Measurements from ENCODE around the gene GRID1. TPM values are rescaled to one million over a fixed set of nuclear protein-coding genes. Genes with fewer than 3 reads are reported as not detected.
"Not testable (repeated sequence)": the region's sequence is repeated elsewhere in the genome, so short reads cannot be mapped to it uniquely, and the experiment has no call there.

Gene GRID1
- polyA plus RNA-seq, 12 donors, result 3.0 to 7.0 (median 4.9) TPM; not detected in 2

DNA sequence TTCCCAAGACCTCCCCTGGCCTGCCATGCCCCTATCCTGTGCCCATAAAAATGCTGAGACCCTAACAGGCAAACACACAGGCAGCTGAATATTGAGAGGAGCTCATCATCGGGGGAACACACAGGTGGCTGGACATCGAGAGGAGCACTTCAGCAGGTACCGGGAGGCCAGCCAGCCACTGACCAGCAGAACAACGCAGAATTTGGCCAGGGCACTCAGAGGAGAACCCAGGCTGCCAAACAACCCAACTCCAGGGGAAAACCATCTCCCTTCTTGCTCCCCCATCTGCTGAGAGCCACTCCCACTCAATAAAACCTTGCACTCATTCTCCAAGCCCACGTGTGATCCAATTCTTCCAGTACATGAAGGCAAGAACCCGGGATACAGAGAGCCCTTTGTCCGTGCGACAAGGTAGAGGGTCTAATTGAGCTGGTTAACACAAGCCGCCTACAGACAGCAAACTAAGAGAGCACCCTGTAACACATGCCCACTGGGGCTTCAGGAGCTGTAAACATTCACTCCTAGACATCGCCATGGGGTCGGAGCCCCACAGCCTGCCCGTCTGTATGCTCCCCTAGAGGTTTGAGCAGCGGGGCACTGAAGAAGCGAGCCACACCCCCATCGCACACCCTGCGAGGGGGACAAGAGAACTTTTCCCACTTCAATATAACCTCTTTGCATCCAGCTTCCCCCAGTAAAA lies 258.8 kb downstream of the GRID1 start:
- DNase-seq, result not testable (repeated sequence)

DNA sequence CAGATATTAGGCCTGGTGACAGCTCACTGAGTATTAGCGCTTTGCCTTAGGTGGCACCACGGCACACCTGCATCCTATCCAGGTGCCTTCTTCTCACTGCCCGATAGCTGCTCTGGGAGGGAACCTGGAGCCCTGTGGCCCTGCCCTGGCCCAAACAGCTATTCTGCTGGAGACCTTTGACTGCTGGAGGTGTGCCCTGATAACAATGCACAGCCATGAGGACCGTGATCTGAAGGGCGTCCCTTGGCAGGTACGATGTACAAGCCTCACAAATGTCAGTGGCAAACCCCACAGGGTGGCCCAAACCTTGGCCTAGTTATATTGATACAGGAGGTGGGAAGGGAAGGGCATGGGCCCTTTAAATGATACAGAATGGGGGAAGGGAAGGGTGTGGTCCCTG lies 259.5 kb downstream of the GRID1 start:
- DNase-seq, result no peak

DNA sequence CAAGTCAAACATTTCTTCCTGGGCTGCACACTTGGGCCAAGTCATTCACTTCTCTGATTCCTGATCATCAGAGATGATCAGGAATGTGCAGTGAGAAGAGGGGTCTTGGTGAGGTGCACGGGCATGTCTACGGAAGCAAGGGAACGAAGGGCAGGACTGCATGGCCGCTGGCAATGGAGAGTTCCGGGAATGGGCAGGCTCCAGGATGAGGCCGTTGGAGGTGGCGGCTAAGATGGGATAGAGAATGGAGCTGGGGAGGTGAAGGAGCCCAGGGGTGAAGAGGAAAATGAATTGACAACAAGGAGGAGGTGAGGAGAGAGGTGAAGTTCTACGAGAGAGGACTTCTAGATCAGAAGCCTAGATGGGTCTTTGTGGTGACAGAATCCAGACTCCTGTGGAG lies 260.0 kb downstream of the GRID1 start:
- no peak for DNase-seq

DNA sequence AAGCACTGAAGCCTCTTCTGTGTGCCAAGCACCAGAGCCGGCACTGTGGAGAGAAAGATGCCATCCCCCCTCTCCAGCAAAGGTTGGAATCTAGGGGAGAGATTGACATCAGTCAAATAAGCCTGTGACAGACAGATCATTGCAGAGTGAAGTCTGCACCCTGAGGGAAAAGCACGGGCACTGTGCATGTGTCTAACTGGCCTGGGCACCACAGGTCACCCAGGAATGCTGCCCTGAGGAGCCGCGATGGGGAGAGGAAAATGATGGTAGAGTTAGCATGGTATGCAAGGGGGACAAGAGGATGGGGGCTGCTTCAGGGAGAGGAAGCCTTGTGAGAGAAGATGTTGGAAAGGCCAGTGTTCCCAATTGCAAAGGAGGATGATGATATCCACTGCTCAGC lies 261.0 kb downstream of the GRID1 start:
- no peak for DNase-seq

DNA sequence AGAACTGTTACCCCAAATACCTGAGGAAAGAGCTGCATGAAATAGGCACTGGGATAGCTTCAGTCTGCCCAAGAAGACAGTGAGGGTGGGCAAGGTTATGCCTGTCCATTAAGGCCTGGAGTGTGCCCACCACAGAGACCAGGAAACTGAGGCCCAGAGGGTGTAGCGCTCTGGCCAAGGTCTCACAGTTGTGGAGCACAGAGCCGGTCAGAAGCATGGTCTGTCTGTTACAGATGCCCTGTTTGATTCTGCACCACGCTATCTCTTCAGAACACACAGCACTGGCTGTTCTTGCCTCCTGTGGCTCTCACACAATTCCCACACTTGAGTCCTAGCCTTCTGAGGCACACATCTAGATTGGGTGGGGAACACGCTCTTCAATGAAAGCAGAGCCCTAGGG lies 261.4 kb downstream of the GRID1 start:
- DNase-seq, result no peak

DNA sequence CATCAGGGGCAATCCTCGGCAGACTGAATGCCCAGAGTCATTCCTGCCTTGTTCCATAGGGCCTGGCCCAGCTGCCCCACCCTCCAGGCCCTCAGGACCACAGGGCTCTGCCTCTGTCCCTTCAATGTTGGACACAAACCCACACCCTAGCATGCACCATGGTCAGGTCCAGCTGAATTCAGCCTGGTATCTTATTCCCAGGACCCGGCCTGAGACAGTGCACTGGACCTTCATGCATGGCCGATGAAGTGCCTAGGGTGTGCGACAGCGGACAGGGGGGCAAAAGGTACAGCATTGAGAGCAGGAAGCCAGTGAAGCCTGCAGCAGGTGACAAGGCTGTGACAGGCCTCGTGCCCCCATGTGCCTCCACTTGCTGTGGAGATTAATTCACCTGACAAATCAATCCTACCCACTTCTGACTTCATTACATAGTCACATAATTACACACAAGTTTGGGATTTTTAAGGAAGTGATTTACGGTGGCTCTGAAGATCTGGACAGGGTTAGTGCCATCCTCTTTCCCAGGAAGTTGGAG lies 261.9 kb downstream of the GRID1 start:
- DNase-seq, result no peak

DNA sequence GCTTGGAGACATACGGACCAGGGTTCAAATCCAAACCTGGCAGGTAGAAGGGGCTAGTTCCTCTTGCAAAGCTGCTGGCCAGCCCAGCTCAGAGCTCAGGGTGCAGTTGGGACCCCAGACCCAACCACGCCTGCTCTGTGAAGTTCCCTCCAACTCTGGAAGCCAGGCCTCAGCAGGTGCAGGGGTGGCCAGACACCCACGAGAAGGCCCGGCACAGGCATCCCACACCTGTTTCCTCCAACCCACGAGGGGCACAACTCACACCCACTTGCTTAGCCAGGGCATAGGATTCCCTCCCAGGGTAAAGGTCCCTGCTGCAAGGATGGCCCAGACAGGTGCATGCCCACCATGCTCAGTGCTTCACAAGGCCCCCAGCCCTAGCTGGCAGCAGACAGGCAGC lies 262.4 kb downstream of the GRID1 start:
- no peak for DNase-seq

DNA sequence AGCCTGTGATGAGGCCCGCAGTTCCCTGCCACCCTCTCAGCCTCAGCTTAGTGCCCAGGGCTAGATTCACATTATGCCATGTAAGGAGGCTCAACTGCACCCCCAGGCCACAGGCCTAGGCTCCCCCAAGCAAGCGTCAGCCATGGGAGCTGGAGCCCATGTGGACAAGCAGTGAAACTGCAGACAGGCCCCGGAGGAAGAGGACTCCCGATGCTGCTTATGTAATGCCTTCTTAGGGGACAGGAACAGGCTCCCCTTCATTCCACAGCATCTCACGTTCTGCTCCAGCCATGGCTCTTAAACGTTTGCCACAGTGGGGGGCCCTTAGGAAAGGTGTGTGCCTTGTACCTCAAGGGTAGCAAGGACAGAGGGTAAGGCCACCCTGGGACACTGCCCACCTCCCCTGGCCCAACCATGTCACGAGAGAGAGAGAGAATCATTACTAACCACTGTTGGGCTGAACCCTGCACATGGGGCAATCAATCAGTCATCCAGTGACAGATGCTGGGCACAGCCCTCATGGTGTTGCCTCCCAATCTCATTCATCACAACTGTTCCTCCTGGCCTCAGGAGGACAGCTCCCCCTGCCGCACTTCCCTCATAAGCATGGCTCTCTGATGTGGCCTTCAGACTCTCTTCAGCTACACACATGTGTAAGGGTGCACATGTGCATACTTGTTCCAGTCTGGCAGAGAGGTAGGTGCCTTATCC lies 263.0 kb downstream of the GRID1 start:
- DNase-seq, result no peak

DNA sequence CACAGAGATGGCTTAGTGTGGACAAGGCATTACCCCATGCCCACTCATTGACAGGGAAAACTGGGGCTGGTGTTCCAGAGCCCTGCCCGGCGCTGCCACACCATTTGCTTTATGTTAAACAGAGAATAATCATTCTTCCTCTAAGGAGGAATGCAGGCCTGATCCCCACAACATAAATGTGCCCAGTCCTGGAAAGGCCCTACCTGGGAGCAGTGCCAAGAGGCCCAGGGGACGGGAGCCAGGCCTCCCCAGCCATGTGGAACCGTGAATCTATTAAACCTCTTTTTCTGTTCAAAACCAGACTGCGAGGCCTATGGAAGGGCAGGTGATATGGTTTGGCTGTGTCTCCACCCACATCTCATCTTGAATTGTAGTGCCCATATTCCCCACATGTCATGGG lies 264.1 kb downstream of the GRID1 start:
- DNase-seq, result no peak

DNA sequence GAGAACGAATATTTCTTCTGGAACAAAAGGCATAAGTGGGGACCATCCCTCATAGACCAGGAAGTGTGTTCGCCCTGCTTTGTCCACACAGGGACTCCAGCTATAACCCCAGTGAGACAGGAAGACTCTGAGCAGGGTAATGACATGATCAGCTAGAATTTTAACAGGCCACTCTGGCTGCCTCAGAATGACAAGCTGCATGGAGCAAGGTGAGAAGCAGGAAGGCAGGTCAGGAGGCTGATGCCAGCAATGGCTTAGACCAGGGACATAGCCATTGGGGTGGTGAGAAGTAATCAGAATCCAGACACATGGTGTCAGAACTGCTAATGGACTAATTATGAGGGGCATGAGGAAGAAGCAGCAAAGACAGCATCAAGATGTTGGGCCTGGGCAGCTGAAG lies 264.6 kb downstream of the GRID1 start:
- no peak for DNase-seq

DNA sequence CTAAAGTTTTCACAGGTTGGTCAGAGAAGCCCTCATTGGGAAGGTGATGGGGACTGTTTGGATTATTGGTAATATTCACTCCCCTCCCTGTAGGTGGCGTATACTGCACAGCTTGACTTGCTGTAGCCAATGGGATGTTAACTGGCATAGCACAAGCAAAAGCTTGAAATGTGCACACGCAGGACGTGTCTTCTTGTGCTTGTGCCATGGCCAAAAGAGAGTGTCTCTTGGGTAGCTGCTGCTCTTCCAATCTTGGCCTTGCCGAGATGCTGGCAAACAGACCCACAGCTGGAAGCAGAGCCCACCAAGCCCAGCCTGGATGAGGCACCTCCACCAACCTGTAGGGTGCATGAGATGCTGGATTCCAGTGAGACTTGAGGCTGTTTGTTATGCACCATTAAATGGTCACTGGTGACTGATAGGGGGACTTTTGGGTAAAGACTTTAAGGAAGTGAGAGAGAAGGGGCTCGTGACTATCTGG lies 266.0 kb downstream of the GRID1 start:
- DNase-seq, result no peak

DNA sequence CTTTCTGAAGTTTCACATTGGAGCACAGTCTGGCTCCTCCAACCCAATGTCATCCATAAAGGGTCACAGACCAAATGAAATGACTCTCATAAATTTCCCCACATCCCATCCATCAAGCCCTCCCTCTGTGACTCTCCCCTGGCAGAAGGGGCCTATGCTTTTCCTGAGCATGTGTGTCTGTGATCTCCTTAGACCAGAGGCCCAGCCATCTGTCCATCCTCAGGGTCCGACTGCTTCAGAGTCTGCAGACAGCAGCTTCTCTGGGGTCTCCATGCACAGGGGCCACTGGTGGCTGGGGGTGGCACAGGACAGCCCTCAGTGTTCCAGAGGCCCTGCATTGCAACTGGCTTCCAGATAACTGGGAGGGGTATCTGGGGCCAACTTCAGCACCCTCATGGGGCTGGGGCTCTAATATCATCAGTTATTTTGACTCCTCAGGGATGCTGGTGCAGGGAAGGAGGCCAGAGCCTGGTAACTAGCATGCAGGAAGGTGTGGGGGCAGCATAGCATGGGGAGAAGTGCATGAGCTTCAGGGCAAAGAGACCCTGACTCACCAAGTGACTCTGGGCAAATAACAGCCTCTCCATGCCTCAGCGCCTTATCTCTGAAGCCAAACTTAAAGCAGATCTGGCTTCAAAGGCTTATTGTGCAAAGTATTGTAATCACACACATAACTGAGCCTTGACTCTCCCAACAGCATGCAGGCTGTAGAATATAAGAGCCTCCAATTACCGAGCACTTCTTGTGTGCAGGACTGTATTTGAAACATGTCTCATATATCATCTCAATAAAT lies 266.9 kb downstream of the GRID1 start:
- no peak for DNase-seq

DNA sequence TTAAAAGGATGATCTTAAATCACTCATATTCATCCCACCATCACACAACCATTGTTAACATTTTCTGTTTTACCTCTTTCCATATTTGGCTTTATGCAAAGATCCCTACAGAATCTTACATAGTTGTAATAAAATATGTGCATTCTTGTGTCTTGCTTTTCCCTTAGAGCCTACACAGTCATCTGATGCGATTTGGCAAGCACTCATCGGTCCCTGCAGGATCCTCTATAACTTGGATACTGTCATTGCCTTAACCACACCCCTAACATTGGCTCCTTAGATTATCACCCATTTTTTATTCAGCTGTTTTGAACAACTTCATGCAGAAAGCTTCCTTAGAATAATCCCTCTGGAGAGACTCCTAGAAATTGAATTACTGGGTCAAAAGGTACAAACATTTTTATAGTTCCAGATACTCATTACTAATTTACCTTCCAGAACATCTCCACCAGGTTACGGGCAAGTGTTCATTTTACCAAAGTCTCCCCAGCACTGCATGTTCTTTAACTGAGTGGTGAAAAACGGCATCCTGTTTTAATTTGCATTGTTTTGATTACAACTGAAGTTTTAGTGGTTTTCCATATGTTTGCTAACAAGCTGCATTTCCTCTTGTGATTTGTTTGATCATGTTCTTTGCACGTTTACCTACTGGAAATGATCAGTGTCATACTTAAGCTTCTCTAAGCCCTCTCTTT lies 268.3 kb downstream of the GRID1 start:
- DNase-seq, result no peak

DNA sequence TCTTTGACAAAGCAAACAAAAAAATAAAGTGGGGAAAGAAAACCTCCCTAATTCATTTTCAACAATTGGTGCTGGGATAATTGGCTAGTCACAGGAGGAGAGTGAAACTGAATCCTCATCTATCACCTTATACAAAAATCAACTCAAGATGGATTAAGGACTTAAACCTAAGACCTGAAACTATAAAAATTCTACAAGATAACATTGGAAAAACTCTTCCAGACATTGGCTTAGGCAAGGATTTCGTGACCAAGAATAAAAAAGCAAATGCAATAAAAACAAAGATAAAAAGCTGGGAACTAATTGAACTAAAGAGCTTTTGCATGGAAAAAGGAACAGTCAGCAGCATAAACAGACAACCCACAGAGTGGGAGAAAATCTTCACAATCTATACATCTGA lies 271.5 kb downstream of the GRID1 start:
- not testable (repeated sequence) for DNase-seq

DNA sequence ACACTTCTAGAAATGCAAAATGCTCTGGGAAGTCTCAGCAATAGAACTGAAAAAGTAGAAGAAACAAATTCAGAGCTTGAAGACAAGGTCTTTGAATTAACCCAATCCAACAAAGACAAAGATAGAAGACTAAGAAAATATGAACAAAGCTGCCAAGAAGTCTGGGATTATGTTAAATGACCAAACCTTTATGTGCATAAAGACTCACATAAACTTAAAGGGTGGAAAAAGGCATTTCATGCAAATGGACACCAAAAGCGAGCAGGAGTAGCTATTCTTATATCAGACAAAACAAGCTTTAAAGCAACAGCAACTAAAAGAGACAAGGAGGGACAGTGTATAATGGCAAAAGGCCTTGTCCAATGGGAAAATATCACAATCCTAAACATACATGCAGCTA lies 274.3 kb downstream of the GRID1 start:
- DNase-seq, result not testable (repeated sequence)

DNA sequence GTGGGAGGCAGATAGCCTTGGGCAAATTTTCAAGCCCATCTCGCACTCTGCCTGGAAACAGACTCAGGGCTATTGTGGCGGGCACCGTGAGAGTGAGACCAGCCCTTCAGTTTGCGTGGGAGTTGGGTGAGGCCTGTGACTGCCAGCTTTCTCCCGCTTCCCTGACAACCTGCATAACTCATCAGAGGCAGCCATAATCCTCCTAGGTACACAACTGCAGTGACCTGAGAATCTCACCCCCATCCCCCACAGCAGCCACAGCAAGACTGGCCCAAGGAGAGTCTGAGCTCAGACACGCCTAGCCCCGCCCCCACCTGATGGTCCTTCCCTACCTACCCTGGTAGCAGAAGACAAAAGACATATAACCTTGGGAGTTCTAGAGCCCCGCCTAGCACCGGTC lies 275.4 kb downstream of the GRID1 start:
- no peak for DNase-seq

DNA sequence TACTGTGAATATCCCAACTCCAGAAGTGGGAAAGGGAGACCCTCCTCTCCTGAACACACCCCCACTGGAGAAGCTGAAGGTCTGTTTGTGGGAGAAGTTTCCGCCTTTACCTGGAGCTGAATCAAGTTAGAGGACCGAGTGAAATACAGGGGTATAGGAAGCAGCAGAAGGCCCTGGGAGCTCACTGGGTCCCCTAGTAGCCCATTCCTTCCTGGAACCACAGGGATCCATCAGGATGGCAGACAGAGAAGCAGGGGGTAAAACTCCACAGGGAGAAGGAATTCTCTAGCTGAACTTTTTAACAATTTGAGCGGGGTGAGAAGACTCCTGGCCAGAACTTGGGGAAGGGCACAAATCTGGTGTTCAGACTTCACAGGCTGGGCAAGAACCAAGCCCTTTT lies 275.8 kb downstream of the GRID1 start:
- DNase-seq, result no peak

DNA sequence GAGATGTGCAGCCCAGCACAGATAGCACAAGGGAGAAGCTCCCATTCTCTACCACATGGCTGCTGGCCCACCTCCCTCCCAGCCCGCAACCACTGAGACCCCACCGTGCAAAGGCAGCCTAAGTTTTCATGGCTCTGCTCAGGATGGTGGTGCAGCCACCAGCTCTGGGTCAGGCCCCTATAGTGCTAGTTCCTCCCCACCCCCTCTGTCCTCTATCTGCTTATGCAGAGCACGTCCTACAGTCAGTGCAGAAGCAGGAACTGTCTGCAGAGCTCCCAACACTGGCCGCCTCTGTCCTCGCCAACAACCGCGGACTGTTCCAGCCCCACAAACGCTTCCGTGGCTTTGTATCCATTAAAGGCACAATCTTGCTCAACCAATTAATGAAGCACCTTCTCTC lies 278.9 kb downstream of the GRID1 start:
- no peak for DNase-seq

DNA sequence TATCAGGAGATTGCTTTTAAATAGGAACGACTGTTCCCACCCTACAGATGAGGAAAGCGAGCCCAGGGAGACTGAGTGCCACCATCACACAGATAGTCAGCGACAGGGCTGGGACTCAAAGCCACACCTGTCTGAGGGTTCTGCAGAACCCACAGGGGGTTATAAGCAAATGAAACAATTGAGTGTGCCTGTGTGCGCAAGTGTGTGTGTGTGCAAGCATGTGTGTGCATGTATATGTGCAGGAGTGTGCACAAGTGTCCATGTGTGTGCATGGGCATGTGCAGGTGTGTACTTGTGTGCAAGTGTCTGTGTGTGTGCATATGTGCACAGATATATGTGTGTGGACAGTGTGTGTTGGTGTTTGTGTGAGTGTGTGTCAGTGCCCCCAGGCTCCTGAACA lies 280.2 kb downstream of the GRID1 start:
- no peak for DNase-seq

DNA sequence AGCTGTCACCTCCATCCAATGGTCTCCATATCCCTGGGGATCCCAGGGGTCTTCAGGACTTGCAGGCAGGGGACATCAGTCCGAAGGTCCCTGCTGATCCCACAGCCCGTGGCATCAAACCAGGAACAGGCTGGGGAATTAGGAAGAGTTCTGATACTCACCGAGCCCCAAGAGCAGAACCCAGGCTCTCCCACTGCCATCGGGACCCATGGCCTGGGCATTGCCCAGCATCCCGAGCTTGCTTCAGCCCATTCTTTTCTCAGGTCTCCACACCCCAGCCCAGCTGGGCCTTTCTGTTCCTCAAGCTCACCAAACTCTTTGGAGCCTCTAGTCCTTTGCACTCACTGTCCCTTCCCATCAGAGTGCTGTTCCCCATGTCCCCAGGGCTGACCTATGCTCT lies 280.9 kb downstream of the GRID1 start:
- DNase-seq, result no peak

DNA sequence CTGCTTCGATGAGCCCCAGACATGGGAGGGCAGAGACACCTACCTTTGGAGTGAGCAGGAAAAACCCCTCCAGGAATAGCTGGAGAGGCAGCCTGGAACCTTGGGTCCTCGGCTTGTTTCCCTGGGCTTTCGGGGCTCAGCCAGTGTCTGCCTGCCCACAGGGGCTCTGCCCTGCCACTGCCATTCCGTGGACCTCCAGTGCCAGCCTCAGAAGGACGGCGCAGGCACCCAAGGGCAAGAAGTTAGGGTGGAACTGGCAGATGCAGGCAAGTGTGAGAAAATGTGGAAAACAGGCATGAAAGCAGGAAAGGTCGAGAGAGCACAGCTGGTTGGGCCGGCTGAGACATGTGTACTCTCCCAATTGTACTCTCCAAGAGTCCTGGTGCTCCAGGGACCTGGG lies 281.5 kb downstream of the GRID1 start:
- DNase-seq, result no peak

DNA sequence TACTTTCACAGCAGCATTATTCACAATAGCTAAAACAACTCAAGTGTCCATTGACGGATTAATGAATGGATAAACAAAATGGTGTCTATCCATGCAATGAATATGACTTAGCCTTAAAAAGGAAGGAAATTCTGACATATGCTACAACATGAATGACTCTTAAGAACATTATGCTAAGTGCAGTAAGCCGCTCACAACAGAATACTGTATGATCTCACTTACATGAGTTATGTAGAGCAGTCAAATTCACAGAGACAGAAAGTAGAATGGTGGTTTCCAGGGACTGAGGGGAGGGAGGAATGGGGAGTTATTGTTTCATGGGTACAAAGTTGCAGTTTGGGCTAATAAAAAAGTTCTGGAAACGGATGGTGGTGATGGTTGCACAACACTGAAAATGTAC lies 282.0 kb downstream of the GRID1 start:
- DNase-seq, result no peak
